Stimulated activated naive CD8-positive, alpha-beta T cell treated with anti-CD3 and anti-CD28 coated beads, Interleukin-15, Interleukin-2, amounts not matched to agents 100 ng/mL and 50 ng/mL, for 24 hours (primary cell): ENCODE measurements around the gene PRRC2B.
"Not testable (repeated sequence)": the region's sequence is repeated elsewhere in the genome, so short reads cannot be mapped to it uniquely, and the experiment has no call there.

Source experiments
- H3K27ac Mint-ChIP-seq: one replicate; pipeline ENCODE4 v1.8.0; 2021; ENCODE audit warnings: mild to moderate bottlenecking, mixed read lengths
- H3K27me3 Mint-ChIP-seq: one replicate; pipeline ENCODE4 v1.8.0; 2021; ENCODE audit warnings: mixed read lengths
- H3K36me3 Mint-ChIP-seq: one replicate; pipeline ENCODE4 v1.8.0; 2021; ENCODE audit warnings: low read depth, mixed read lengths
- H3K4me1 Mint-ChIP-seq: one replicate; pipeline ENCODE4 v1.8.0; 2021; ENCODE audit warnings: low read depth, mixed read lengths
- H3K4me3 Mint-ChIP-seq: one replicate; pipeline ENCODE4 v1.8.0; 2021; ENCODE audit warnings: mild to moderate bottlenecking, mixed read lengths
- H3K9me3 Mint-ChIP-seq: one replicate; pipeline ENCODE4 v1.8.0; 2021; ENCODE audit warnings: mixed read lengths

The PRRC2B gene

GRCh38 chr9:131372599-131372973, 21.3 kb upstream of the PRRC2B start:
- peak overlapping the region; percentile 91 for H3K27ac Mint-ChIP-seq
- peak overlapping the region; percentile 92 for H3K4me3 Mint-ChIP-seq
- not testable (repeated sequence) for H3K27me3 Mint-ChIP-seq, H3K9me3 Mint-ChIP-seq, H3K36me3 Mint-ChIP-seq
- H3K4me1 Mint-ChIP-seq = peaks cover 13% of the 10 kb centered on the region

- not testable (repeated sequence) for H3K9me3 Mint-ChIP-seq, H3K4me3 Mint-ChIP-seq, H3K27me3 Mint-ChIP-seq, H3K27ac Mint-ChIP-seq, H3K36me3 Mint-ChIP-seq
- H3K4me1 Mint-ChIP-seq = peaks cover 13% of the 10 kb centered on the region
These were observed 19.2 kb upstream of the PRRC2B start for GRCh38 chr9:131374638-131375037.

- Mint-ChIP-seq H3K4me3 (no peak overlapping the region), H3K4me1 (no peaks in the 10 kb centered on the region), H3K27me3 (no peaks in the 10 kb centered on the region), H3K9me3 (no peaks in the 10 kb centered on the region), H3K36me3 (no peaks in the 10 kb centered on the region), H3K27ac (no peak overlapping the region)
These were observed 14.8 kb upstream of the PRRC2B start for GRCh38 chr9:131379056-131379455.

- H3K36me3 Mint-ChIP-seq = no peaks in the 10 kb centered on the region
- H3K4me1 Mint-ChIP-seq = no peaks in the 10 kb centered on the region
- H3K27ac Mint-ChIP-seq = no peak overlapping the region
- H3K9me3 Mint-ChIP-seq = no peaks in the 10 kb centered on the region
- H3K27me3 Mint-ChIP-seq = no peaks in the 10 kb centered on the region
- no peak overlapping the region for H3K4me3 Mint-ChIP-seq
These were observed 10.8 kb upstream of the PRRC2B start for GRCh38 chr9:131382850-131383729.

GRCh38 chr9:131385296-131385695, 8.6 kb upstream of the PRRC2B start:
- Mint-ChIP-seq H3K27me3 (no peaks in the 10 kb centered on the region), H3K27ac (no peak overlapping the region), H3K4me3 (no peak overlapping the region), H3K36me3 (no peaks in the 10 kb centered on the region), H3K4me1 (no peaks in the 10 kb centered on the region), H3K9me3 (no peaks in the 10 kb centered on the region)

- Mint-ChIP-seq H3K27ac (no peak overlapping the region), H3K9me3 (no peaks in the 10 kb centered on the region), H3K4me1 (no peaks in the 10 kb centered on the region), H3K4me3 (no peak overlapping the region), H3K27me3 (no peaks in the 10 kb centered on the region), H3K36me3 (no peaks in the 10 kb centered on the region)
These were observed 7.6 kb upstream of the PRRC2B start for GRCh38 chr9:131386281-131386680.

GRCh38 chr9:131387394-131387793, 6.5 kb upstream of the PRRC2B start:
- no peak overlapping the region for H3K27ac Mint-ChIP-seq
- H3K27me3 Mint-ChIP-seq = no peaks in the 10 kb centered on the region
- H3K36me3 Mint-ChIP-seq = no peaks in the 10 kb centered on the region
- H3K9me3 Mint-ChIP-seq = no peaks in the 10 kb centered on the region
- H3K4me3 Mint-ChIP-seq = no peak overlapping the region
- H3K4me1 Mint-ChIP-seq = no peaks in the 10 kb centered on the region

- H3K27me3 Mint-ChIP-seq = no peaks in the 10 kb centered on the region
- H3K27ac Mint-ChIP-seq = no peak overlapping the region
- H3K36me3 Mint-ChIP-seq = no peaks in the 10 kb centered on the region
- no peaks in the 10 kb centered on the region for H3K9me3 Mint-ChIP-seq
- H3K4me1 Mint-ChIP-seq = peaks cover 20% of the 10 kb centered on the region
- H3K4me3 Mint-ChIP-seq = no peak overlapping the region
These were observed 2.9 kb upstream of the PRRC2B start for GRCh38 chr9:131391020-131391419.

GRCh38 chr9:131391504-131391903, 2.4 kb upstream of the PRRC2B start:
- Mint-ChIP-seq H3K4me3 (no peak overlapping the region), H3K27ac (no peak overlapping the region), H3K9me3 (no peaks in the 10 kb centered on the region)

GRCh38 chr9:131394464-131395156, 724 bp downstream of the PRRC2B start:
- Mint-ChIP-seq H3K27me3 (no peaks in the 10 kb centered on the region), H3K4me3 (peak overlapping the region; percentile 89), H3K27ac (peak overlapping the region; percentile 95), H3K4me1 (peaks cover 52% of the 10 kb centered on the region), H3K36me3 (peaks cover 23% of the 10 kb centered on the region), H3K9me3 (no peaks in the 10 kb centered on the region)

More at GRCh38 chr9:131391504-131391903, 2.4 kb upstream of the PRRC2B start:
- Mint-ChIP-seq H3K36me3 (peaks cover 1% of the 10 kb centered on the region), H3K27me3 (no peaks in the 10 kb centered on the region), H3K4me1 (peaks cover 25% of the 10 kb centered on the region)

GRCh38 chr9:131395157-131396098, 1.5 kb downstream of the PRRC2B start:
- Mint-ChIP-seq H3K4me3 (peak overlapping the region; percentile 89), H3K4me1 (peaks cover 60% of the 10 kb centered on the region), H3K27ac (peak overlapping the region; percentile 95)

GRCh38 chr9:131396099-131396479, 2.2 kb downstream of the PRRC2B start:
- not testable (repeated sequence) for H3K27me3 Mint-ChIP-seq, H3K9me3 Mint-ChIP-seq
- Mint-ChIP-seq H3K36me3 (peaks cover 31% of the 10 kb centered on the region), H3K4me1 (peaks cover 67% of the 10 kb centered on the region), H3K4me3 (peak overlapping the region; percentile 89), H3K27ac (peak overlapping the region; percentile 95)

More at GRCh38 chr9:131395157-131396098, 1.5 kb downstream of the PRRC2B start:
- Mint-ChIP-seq H3K9me3 (no peaks in the 10 kb centered on the region), H3K36me3 (peaks cover 30% of the 10 kb centered on the region), H3K27me3 (no peaks in the 10 kb centered on the region)

- peaks cover 70% of the 10 kb centered on the region for H3K4me1 Mint-ChIP-seq
- peak overlapping the region; percentile 89 for H3K4me3 Mint-ChIP-seq
- no peaks in the 10 kb centered on the region for H3K9me3 Mint-ChIP-seq
- H3K36me3 Mint-ChIP-seq = peaks cover 34% of the 10 kb centered on the region
- no peak overlapping the region for H3K27ac Mint-ChIP-seq
- no peaks in the 10 kb centered on the region for H3K27me3 Mint-ChIP-seq
These were observed 2.7 kb downstream of the PRRC2B start for GRCh38 chr9:131396626-131397025.

GRCh38 chr9:131397100-131397790, 3.4 kb downstream of the PRRC2B start:
- Mint-ChIP-seq H3K9me3 (no peaks in the 10 kb centered on the region), H3K36me3 (peaks cover 37% of the 10 kb centered on the region), H3K4me3 (peak overlapping the region; percentile 89), H3K27me3 (no peaks in the 10 kb centered on the region), H3K4me1 (peaks cover 76% of the 10 kb centered on the region), H3K27ac (no peak overlapping the region)
